Measurements from ENCODE around the gene BPIFB1. TPM values are rescaled to one million over a fixed set of nuclear protein-coding genes. Genes with fewer than 3 reads are reported as not detected.

BPIFB1 gene
- total and polyA plus RNA-seq, 2 donors from 2014 or later = not detected

- intact Hi-C loops (cut with DNase I) = no loop called here
Measured at GRCh38 chr20:33320006-33320405, 37.0 kb downstream of the BPIFB1 start.

GRCh38 chr20:33322456-33322855, 39.4 kb downstream of the BPIFB1 start:
- intact Hi-C loops (cut with DNase I) = no loop called here
- H3K4me3 ChIP-seq (ENCODE audit: low read length in 3 of 3) = no peak overlapping the region
- H3K36me3 ChIP-seq (ENCODE audit: control insufficient read depth in 2 of 3, insufficient read depth in 3 of 3, low read length in 3 of 3) = no peaks in the 10 kb centered on the region
- no peak for FAIRE-seq
- no peaks in the 10 kb centered on the region for H3K27me3 ChIP-seq (ENCODE audit: control insufficient read depth, insufficient read depth, low read length)
- no peaks in the 10 kb centered on the region for H3K4me1 ChIP-seq (ENCODE audit: control insufficient read depth in 2 of 3, insufficient read depth in 2 of 3, low read depth in 1 of 3, low read length in 3 of 3)
- H3K9me3 ChIP-seq (ENCODE audit: control insufficient read depth in 2 of 3, insufficient read depth in 1 of 3, low read length in 3 of 3) = no peaks in the 10 kb centered on the region
- no peak for TF ChIP-seq CTCF (IDR thresholded peaks at IDR 0.05; ENCODE audit: borderline replicate concordance, extremely low read depth, insufficient read depth)
- DNase-seq = no peak
- no peak overlapping the region for H3K9ac ChIP-seq (ENCODE audit: low read length in 3 of 3)
- H3K27ac ChIP-seq (ENCODE audit: low read depth in 2 of 2, low read length in 2 of 2) = no peak overlapping the region

More at GRCh38 chr20:33320006-33320405, 37.0 kb downstream of the BPIFB1 start:
- Histone ChIP-seq H3K9ac (ENCODE audit: low read length in 3 of 3) (no peak overlapping the region), H3K36me3 (ENCODE audit: control insufficient read depth in 2 of 3, insufficient read depth in 3 of 3, low read length in 3 of 3) (no peaks in the 10 kb centered on the region), H3K4me3 (ENCODE audit: low read length in 3 of 3) (no peak overlapping the region), H3K27ac (ENCODE audit: low read depth in 2 of 2, low read length in 2 of 2) (no peak overlapping the region), H3K27me3 (ENCODE audit: control insufficient read depth, insufficient read depth, low read length) (no peaks in the 10 kb centered on the region), H3K4me1 (ENCODE audit: control insufficient read depth in 2 of 3, insufficient read depth in 2 of 3, low read depth in 1 of 3, low read length in 3 of 3) (no peaks in the 10 kb centered on the region), H3K9me3 (ENCODE audit: control insufficient read depth in 2 of 3, insufficient read depth in 1 of 3, low read length in 3 of 3) (no peaks in the 10 kb centered on the region)
- FAIRE-seq (no peak), DNase-seq (no peak)
- TF ChIP-seq CTCF (IDR thresholded peaks at IDR 0.05; ENCODE audit: borderline replicate concordance, extremely low read depth, insufficient read depth) = no peak

GRCh38 chr20:33323236-33323635, 40.2 kb downstream of the BPIFB1 start:
- FAIRE-seq (no peak), DNase-seq (no peak)
- TF ChIP-seq CTCF (IDR thresholded peaks at IDR 0.05; ENCODE audit: borderline replicate concordance, extremely low read depth, insufficient read depth) = no peak
- H3K27ac ChIP-seq (ENCODE audit: low read depth in 2 of 2, low read length in 2 of 2) = no peak overlapping the region
- no peaks in the 10 kb centered on the region for H3K4me1 ChIP-seq (ENCODE audit: control insufficient read depth in 2 of 3, insufficient read depth in 2 of 3, low read depth in 1 of 3, low read length in 3 of 3)
- H3K27me3 ChIP-seq (ENCODE audit: control insufficient read depth, insufficient read depth, low read length) = no peaks in the 10 kb centered on the region
- intact Hi-C loops (cut with DNase I) = no loop called here
- H3K9me3 ChIP-seq (ENCODE audit: control insufficient read depth in 2 of 3, insufficient read depth in 1 of 3, low read length in 3 of 3) = no peaks in the 10 kb centered on the region
- no peaks in the 10 kb centered on the region for H3K36me3 ChIP-seq (ENCODE audit: control insufficient read depth in 2 of 3, insufficient read depth in 3 of 3, low read length in 3 of 3)
- H3K4me3 ChIP-seq (ENCODE audit: low read length in 3 of 3) = no peak overlapping the region
- no peak overlapping the region for H3K9ac ChIP-seq (ENCODE audit: low read length in 3 of 3)

GRCh38 chr20:33325350-33325749, 42.3 kb downstream of the BPIFB1 start:
- H3K27ac ChIP-seq (ENCODE audit: low read depth in 2 of 2, low read length in 2 of 2) = no peak overlapping the region
- no peak for TF ChIP-seq CTCF (IDR thresholded peaks at IDR 0.05; ENCODE audit: borderline replicate concordance, extremely low read depth, insufficient read depth)
- H3K27me3 ChIP-seq (ENCODE audit: control insufficient read depth, insufficient read depth, low read length) = no peaks in the 10 kb centered on the region
- no peaks in the 10 kb centered on the region for H3K4me1 ChIP-seq (ENCODE audit: control insufficient read depth in 2 of 3, insufficient read depth in 2 of 3, low read depth in 1 of 3, low read length in 3 of 3)
- H3K9ac ChIP-seq (ENCODE audit: low read length in 3 of 3) = no peak overlapping the region
- no peak overlapping the region for H3K4me3 ChIP-seq (ENCODE audit: low read length in 3 of 3)
- FAIRE-seq (no peak), DNase-seq (no peak)
- H3K9me3 ChIP-seq (ENCODE audit: control insufficient read depth in 2 of 3, insufficient read depth in 1 of 3, low read length in 3 of 3) = no peaks in the 10 kb centered on the region
- no peaks in the 10 kb centered on the region for H3K36me3 ChIP-seq (ENCODE audit: control insufficient read depth in 2 of 3, insufficient read depth in 3 of 3, low read length in 3 of 3)
- intact Hi-C loops (cut with DNase I) = no loop called here
